ENCODE measurements around the gene TCF3. TPM values are rescaled to one million over a fixed set of nuclear protein-coding genes. Genes with fewer than 3 reads are reported as not detected.
A peak's percentile ranks its signal among the peaks of the same experiment; 100 is the strongest.

The TCF3 gene
- total and polyA plus RNA-seq, 2 of the 8 experiments (the other 6 are each of a cell fraction or from before 2014, with no cell fraction given), result 241 to 348 TPM

GRCh38 chr19:1624458-1624857, 28.0 kb downstream of the TCF3 start:
- no peak overlapping the region for H4K5ac ChIP-seq (ENCODE audit: insufficient read length, low read depth, low read length)
- no peak overlapping the region for H3K23ac ChIP-seq (ENCODE audit: insufficient read length)
- H3K4me3 ChIP-seq (ENCODE audit: extremely low read depth in 1 of 4, insufficient read depth in 2 of 4, low read depth in 3 of 4, low read length in 4 of 4), result no peak overlapping the region
- no peaks in the 10 kb centered on the region for H3K23me2 ChIP-seq (ENCODE audit: low read depth, low read length)
- no peak overlapping the region for H2BK20ac ChIP-seq (ENCODE audit: low read length)
- H2BK5ac ChIP-seq (ENCODE audit: low read depth, low read length), result no peak overlapping the region
- no peak overlapping the region for H3K14ac ChIP-seq (ENCODE audit: insufficient read length)
- no peak overlapping the region for H3K9ac ChIP-seq (replicated peaks in 1 of 4; ENCODE audit: extremely low read depth in 1 of 4, low read depth in 3 of 4, low read length in 3 of 4)
- FAIRE-seq, result peak; percentile 42
- peak; percentile 49 to 87 for DNase-seq (ENCODE audit: low read depth in 1 of 2, low spot score in 2 of 2)
- H3K79me1 ChIP-seq (ENCODE audit: low read depth, low read length), result peaks cover 5% of the 10 kb centered on the region; the same call in 1 of the 2 replicates
- no peak overlapping the region for H2BK120ac ChIP-seq (replicated peaks; ENCODE audit: low read depth, low read length)
- no peak overlapping the region for H3K27ac ChIP-seq (ENCODE audit: low read depth, low read length)
- peaks cover 7 to 54% (median 37%) of the 10 kb centered on the region in 4 experiments for H3K36me3 ChIP-seq (ENCODE audit: control insufficient read depth in 2 of 4, insufficient read depth in 4 of 4, low read length in 3 of 4)
- WGBS, 2 experiments (ENCODE audit: extremely low coverage in 1 of 2, insufficient coverage in 1 of 2, insufficient read length in 1 of 2, insufficient replicate concordance in 2 of 2, low coverage in 1 of 2, low lambda C conversion rate in 2 of 2, missing lambda C conversion rate in 1 of 2), result 84% methylated on average over 23 of the region's 23 CpGs; no CpG with 5 or more reads in 1 of the 2 experiments
- peaks cover 17 to 22% of the 10 kb centered on the region in 2 experiments for H4K20me1 ChIP-seq (replicated peaks in 1 of 2; ENCODE audit: control insufficient read depth in 1 of 2, insufficient read depth in 2 of 2, low read length in 2 of 2)
- no peak overlapping the region for H4K8ac ChIP-seq (ENCODE audit: extremely low read depth, insufficient read depth, low read length)
- no peak overlapping the region for H2BK15ac ChIP-seq (ENCODE audit: low read length)
- no peak overlapping the region for H2AFZ ChIP-seq (ENCODE audit: low read length)
- no peak overlapping the region for H3K4me2 ChIP-seq (ENCODE audit: insufficient read depth in 1 of 2, low read depth in 2 of 2, low read length in 2 of 2)
- peaks cover 0 to 5% of the 10 kb centered on the region in 2 experiments; a peak in 1 of 4 replicates for H3K79me2 ChIP-seq (ENCODE audit: control insufficient read depth in 1 of 2, insufficient read depth in 2 of 2, low read length in 2 of 2)
- H3K4me1 ChIP-seq (replicated peaks in 1 of 4; ENCODE audit: control insufficient read depth in 3 of 4, insufficient read depth in 4 of 4, low read length in 3 of 4), result peaks cover 0 to 8% (median 4%) of the 10 kb centered on the region in 4 experiments; a peak in 3 of 7 replicates
- no peaks in the 10 kb centered on the region for H3K9me3 ChIP-seq (ENCODE audit: insufficient read depth in 2 of 2, low read depth in 1 of 2, low read length in 1 of 2)
- H3K18ac ChIP-seq (ENCODE audit: extremely low read depth, low read length), result no peak overlapping the region
- H2AK5ac ChIP-seq (ENCODE audit: low read depth, low read length), result no peak overlapping the region
- H3K27me3 ChIP-seq (replicated peaks in 1 of 4; ENCODE audit: control insufficient read depth in 3 of 4, extremely low read depth in 1 of 4, insufficient read depth in 3 of 4, low read length in 3 of 4), result no peaks in the 10 kb centered on the region
- ChIA-PET POLR2A (ENCODE audit: partially characterized antibody) (interaction anchor here (0.6 to 2.0 kb wide), 5 partner anchors 12 to 26 kb away, joined by 3 to 11 read pairs (median 6); no protein-coding TSS in a partner anchor), CTCF (ENCODE audit: partially characterized antibody) (interaction anchor here (1.1 to 3.5 kb wide), 12 partner anchors 8 to 190 kb away, joined by 3 to 9 read pairs (median 5); no protein-coding TSS in a partner anchor)
- no peak overlapping the region for H3K56ac ChIP-seq (replicated peaks; ENCODE audit: insufficient read length, low read depth, low read length)
- H2BK12ac ChIP-seq (ENCODE audit: low read depth, low read length), result no peak overlapping the region
- no peak overlapping the region for H3K4ac ChIP-seq (replicated peaks; ENCODE audit: insufficient read length, low read depth, low read length)
- H4K91ac ChIP-seq (replicated peaks; ENCODE audit: insufficient read length, low read length), result no peak overlapping the region
- TF ChIP-seq YY1 (IDR thresholded peaks at IDR 0.05; ENCODE audit: low read depth, low read length), result peak; percentile 97
- TF ChIP-seq BACH1 (IDR thresholded peaks at IDR 0.05; ENCODE audit: low read length), result peak; percentile 29; the same call in 1 of the 2 replicates
- peak in 1 of 2 experiments; percentile 34; a peak in 1 of 4 replicates for TF ChIP-seq HDAC2 (IDR thresholded peaks at IDR 0.05; ENCODE audit: borderline replicate concordance in 1 of 2, low read depth in 2 of 2, low read length in 2 of 2)
- TF ChIP-seq RAD21 (IDR thresholded peaks at IDR 0.05 in 1 of 2, conservative IDR thresholded peaks at IDR 0.05 in 1 of 2; ENCODE audit: low read depth in 2 of 2, low read length in 2 of 2), result peak; percentile 57 to 73
- peak; percentile 89 to 96 (median 96) for TF ChIP-seq CTCF (IDR thresholded peaks at IDR 0.05; ENCODE audit: control extremely low read depth in 1 of 3, insufficient read depth in 1 of 3, low read depth in 1 of 3, low read length in 3 of 3)
- TF ChIP-seq ATF2 (IDR thresholded peaks at IDR 0.05; ENCODE audit: low read length), result 0 out of 2 replicates have a peak, but pooled peaks have one; percentile 26
- no peak for TF ChIP-seq SUZ12 (IDR thresholded peaks at IDR 0.05; ENCODE audit: low read length)

Measured in H1 (cell line).